ENCODE data around the gene VSTM2B. TPM values are rescaled to one million over a fixed set of nuclear protein-coding genes. Genes with fewer than 3 reads are reported as not detected.

Gene VSTM2B
- total RNA-seq, 1 donor from 2014 or later, result 0.21 TPM

GRCh38 chr19:29559743-29560142 is 33.9 kb downstream of the VSTM2B start:
- DNase-seq (ENCODE audit: low read depth, low spot score), result no peak
- H3K27ac Mint-ChIP-seq (ENCODE audit: unreplicated experiment), result no peak overlapping the region
- peaks cover 22% of the 10 kb centered on the region for H3K9me3 Mint-ChIP-seq
- peaks cover 55% of the 10 kb centered on the region for H3K27me3 Mint-ChIP-seq (ENCODE audit: low read depth)
- no peak for TF ChIP-seq CTCF (conservative IDR thresholded peaks at IDR 0.05)
- H3K4me3 Mint-ChIP-seq, result no peak overlapping the region
- no peaks in the 10 kb centered on the region for H3K36me3 Mint-ChIP-seq (ENCODE audit: low read depth)
- no peaks in the 10 kb centered on the region for H3K4me1 Mint-ChIP-seq

- H3K9me3 Mint-ChIP-seq, result peaks cover 15% of the 10 kb centered on the region
- H3K27ac Mint-ChIP-seq (ENCODE audit: unreplicated experiment), result no peak overlapping the region
- peaks cover 55% of the 10 kb centered on the region for H3K27me3 Mint-ChIP-seq (ENCODE audit: low read depth)
- H3K4me3 Mint-ChIP-seq, result no peak overlapping the region
- no peak for TF ChIP-seq CTCF (conservative IDR thresholded peaks at IDR 0.05)
- no peaks in the 10 kb centered on the region for H3K4me1 Mint-ChIP-seq
- H3K36me3 Mint-ChIP-seq (ENCODE audit: low read depth), result no peaks in the 10 kb centered on the region
- no peak for DNase-seq (ENCODE audit: low read depth, low spot score)
Observed at GRCh38 chr19:29560313-29561075, 34.7 kb downstream of the VSTM2B start.

GRCh38 chr19:29561601-29562000 is 35.8 kb downstream of the VSTM2B start:
- peaks cover 48% of the 10 kb centered on the region for H3K27me3 Mint-ChIP-seq (ENCODE audit: low read depth)
- no peaks in the 10 kb centered on the region for H3K36me3 Mint-ChIP-seq (ENCODE audit: low read depth)
- no peak overlapping the region for H3K27ac Mint-ChIP-seq (ENCODE audit: unreplicated experiment)
- no peak for DNase-seq (ENCODE audit: low read depth, low spot score)
- H3K4me1 Mint-ChIP-seq, result no peaks in the 10 kb centered on the region
- TF ChIP-seq CTCF (conservative IDR thresholded peaks at IDR 0.05), result no peak
- no peak overlapping the region for H3K4me3 Mint-ChIP-seq
- peaks cover 9% of the 10 kb centered on the region for H3K9me3 Mint-ChIP-seq

- H3K9me3 Mint-ChIP-seq, result peaks cover 9% of the 10 kb centered on the region
- peaks cover 45% of the 10 kb centered on the region for H3K27me3 Mint-ChIP-seq (ENCODE audit: low read depth)
- no peak overlapping the region for H3K27ac Mint-ChIP-seq (ENCODE audit: unreplicated experiment)
- DNase-seq (ENCODE audit: low read depth, low spot score), result no peak
- TF ChIP-seq CTCF (conservative IDR thresholded peaks at IDR 0.05), result no peak
- no peaks in the 10 kb centered on the region for H3K4me1 Mint-ChIP-seq
- H3K36me3 Mint-ChIP-seq (ENCODE audit: low read depth), result no peaks in the 10 kb centered on the region
- H3K4me3 Mint-ChIP-seq, result no peak overlapping the region
Observed at GRCh38 chr19:29562299-29563297, 36.8 kb downstream of the VSTM2B start.

- Mint-ChIP-seq H3K9me3 (peaks cover 4% of the 10 kb centered on the region), H3K4me1 (no peaks in the 10 kb centered on the region), H3K36me3 (ENCODE audit: low read depth) (no peaks in the 10 kb centered on the region), H3K27me3 (ENCODE audit: low read depth) (peaks cover 47% of the 10 kb centered on the region), H3K27ac (ENCODE audit: unreplicated experiment) (no peak overlapping the region), H3K4me3 (no peak overlapping the region)
- no peak for TF ChIP-seq CTCF (conservative IDR thresholded peaks at IDR 0.05)
- no peak for DNase-seq (ENCODE audit: low read depth, low spot score)
Observed at GRCh38 chr19:29563486-29564101, 37.8 kb downstream of the VSTM2B start.
